Mucosa of descending colon (tissue), 3 donors: ENCODE results near the gene HOXD10. TPM values are rescaled to one million over a fixed set of nuclear protein-coding genes. Genes with fewer than 3 reads are reported as not detected.

Experiments
- ATAC-seq: fragments of 200-7000 bp; cut with Tn5 transposase; one replicate; pipeline ENCODE4 v1.9.1; 2020; ENCODE audit warnings: mild to moderate bottlenecking, moderate library complexity
- DNase-seq, 3 donors: peaks; one replicate each; pipeline ENCODE4 v3.0.0-alpha.2; 2020
- H3K36me3 ChIP-seq: fragments of 200-600 bp; one replicate; pipeline ENCODE4 v1.8.0; 2021; ENCODE audit warnings: low read depth, mild to moderate bottlenecking
- H3K4me1 ChIP-seq: fragments of 200-600 bp; one replicate; pipeline ENCODE4 v1.8.0; 2021; ENCODE audit warnings: low read depth, mild to moderate bottlenecking
- H3K4me3 ChIP-seq: fragments of 200-600 bp; one replicate; pipeline ENCODE4 v1.8.0; 2021; ENCODE audit warnings: mild to moderate bottlenecking
- H3K9me3 ChIP-seq: fragments of 200-600 bp; one replicate; pipeline ENCODE4 v1.8.0; 2021; ENCODE audit warnings: mild to moderate bottlenecking
- CTCF ChIP-seq: fragments of 200-600 bp; IDR thresholded peaks from one replicate; pipeline ENCODE4 v1.8.0; 2022; ENCODE audit warnings: antibody characterized with exemption, mild to moderate bottlenecking
- intact Hi-C, 2 donors: fragments of 100-400 bp; cut with DNase I in 1 of 2; cut with micrococcal nuclease in 1 of 2; formaldehyde crosslinking; loops; one replicate each; pipeline versions ENCODE4 v1.11.0 to v1.11.1; 2022; cut with DNase I, micrococcal nuclease
- total RNA-seq, 3 donors: library from RNA; stranded (reverse); fragmentation: NEBNext Ultra II Directional in 2 of 3; extraction: Animal tissue kit (Norgen Biotek cat#: 25700) in 2 of 3; gene quantifications; one replicate each; pipeline versions ENCODE4 v1.2.1 to v1.2.4, GENCODE V29; 2021 to 2023
- donor health status: DM: no; HTN: no; CAD: no; lungs with moderate emphysema.
- donor health status: DM: no; HTN: no; CAD: no.
- donor health status: DM: no; HTN: yes; CAD: no.

The HOXD10 gene
- total RNA-seq, 3 donors from 2014 or later, result 1.8 to 4.1 (median 3.0) TPM

GRCh38 chr2:176117162-176117822 is 714 bp downstream of the HOXD10 start:
- no peak for ATAC-seq
- Histone ChIP-seq H3K4me3 (no peak overlapping the region), H3K4me1 (peaks cover 6% of the 10 kb centered on the region), H3K36me3 (no peaks in the 10 kb centered on the region), H3K9me3 (no peaks in the 10 kb centered on the region)
- no peak for DNase-seq
- intact Hi-C loops, result no loop called here
- TF ChIP-seq CTCF, result no peak

- no peak for TF ChIP-seq CTCF
- H3K9me3 ChIP-seq, result no peaks in the 10 kb centered on the region
- intact Hi-C loops, result no loop called here
- H3K36me3 ChIP-seq, result no peaks in the 10 kb centered on the region
- DNase-seq, result peak in 1 of 3 donors; percentile 23
- H3K4me1 ChIP-seq, result peaks cover 9% of the 10 kb centered on the region
- no peak overlapping the region for H3K4me3 ChIP-seq
- no peak for ATAC-seq
Measured at GRCh38 chr2:176117823-176118371, 1.3 kb downstream of the HOXD10 start.

GRCh38 chr2:176118601-176119339 is 2.2 kb downstream of the HOXD10 start:
- peak in 2 of 3 donors; percentile 46 to 78 for DNase-seq
- TF ChIP-seq CTCF, result peak; percentile 21
- H3K4me3 ChIP-seq, result no peak overlapping the region
- H3K4me1 ChIP-seq, result peaks cover 9% of the 10 kb centered on the region
- intact Hi-C loops, result no loop called here
- no peak for ATAC-seq
- no peaks in the 10 kb centered on the region for H3K9me3 ChIP-seq
- H3K36me3 ChIP-seq, result no peaks in the 10 kb centered on the region

- no peak for TF ChIP-seq CTCF
- no peaks in the 10 kb centered on the region for H3K9me3 ChIP-seq
- H3K4me3 ChIP-seq, result no peak overlapping the region
- peaks cover 9% of the 10 kb centered on the region for H3K4me1 ChIP-seq
- no peak for ATAC-seq
- peak in 1 of 3 donors; percentile 18 for DNase-seq
- H3K36me3 ChIP-seq, result no peaks in the 10 kb centered on the region
- intact Hi-C loops, result loop anchor here in 1 of 2 donors (10.0 kb wide), 2 partner anchors 694 to 1024 kb away; no protein-coding TSS in a partner anchor
Measured at GRCh38 chr2:176120364-176121189, 4.0 kb downstream of the HOXD10 start.
